Measurements from ENCODE around the gene CFAP46. TPM values are rescaled to one million over a fixed set of nuclear protein-coding genes. Genes with fewer than 3 reads are reported as not detected.
A peak's percentile ranks its signal among the peaks of the same experiment; 100 is the strongest.
"Not testable (repeated sequence)": the region's sequence is repeated elsewhere in the genome, so short reads cannot be mapped to it uniquely, and the experiment has no call there.

Gene CFAP46
- total RNA-seq, 1 donor from 2014 or later, result 15.4 TPM

- peak overlapping the region; percentile 80 for H3K27ac Mint-ChIP-seq
- peaks cover 8% of the 10 kb centered on the region for H3K9me3 Mint-ChIP-seq (ENCODE audit: low read depth)
- peaks cover 2% of the 10 kb centered on the region for H3K36me3 Mint-ChIP-seq (ENCODE audit: insufficient read depth)
- H3K4me3 Mint-ChIP-seq (ENCODE audit: low read depth), result no peak overlapping the region
- no peak for TF ChIP-seq CTCF (IDR thresholded peaks at IDR 0.05; ENCODE audit: unreplicated experiment)
- no peak for DNase-seq (ENCODE audit: low spot score, unreplicated experiment)
- peaks cover 34% of the 10 kb centered on the region for H3K27me3 Mint-ChIP-seq
- H3K4me1 Mint-ChIP-seq (ENCODE audit: low read depth), result no peaks in the 10 kb centered on the region
Measured at GRCh38 chr10:132827861-132828539, 114.4 kb downstream of the CFAP46 start.

GRCh38 chr10:132827423-132827789, 115.0 kb downstream of the CFAP46 start:
- H3K9me3 Mint-ChIP-seq (ENCODE audit: low read depth), result peaks cover 8% of the 10 kb centered on the region
- H3K27me3 Mint-ChIP-seq, result peaks cover 32% of the 10 kb centered on the region
- no peaks in the 10 kb centered on the region for H3K4me1 Mint-ChIP-seq (ENCODE audit: low read depth)
- TF ChIP-seq CTCF (IDR thresholded peaks at IDR 0.05; ENCODE audit: unreplicated experiment), result no peak
- H3K4me3 Mint-ChIP-seq (ENCODE audit: low read depth), result no peak overlapping the region
- H3K27ac Mint-ChIP-seq, result peak overlapping the region; percentile 88
- H3K36me3 Mint-ChIP-seq (ENCODE audit: insufficient read depth), result peaks cover 2% of the 10 kb centered on the region
- no peak for DNase-seq (ENCODE audit: low spot score, unreplicated experiment)

- no peaks in the 10 kb centered on the region for H3K4me1 Mint-ChIP-seq (ENCODE audit: low read depth)
- H3K27me3 Mint-ChIP-seq, result peaks cover 28% of the 10 kb centered on the region
- no peak for DNase-seq (ENCODE audit: low spot score, unreplicated experiment)
- H3K27ac Mint-ChIP-seq, result peak overlapping the region; percentile 91
- peaks cover 2% of the 10 kb centered on the region for H3K36me3 Mint-ChIP-seq (ENCODE audit: insufficient read depth)
- TF ChIP-seq CTCF (IDR thresholded peaks at IDR 0.05; ENCODE audit: unreplicated experiment), result no peak
- peaks cover 8% of the 10 kb centered on the region for H3K9me3 Mint-ChIP-seq (ENCODE audit: low read depth)
- H3K4me3 Mint-ChIP-seq (ENCODE audit: low read depth), result no peak overlapping the region
Measured at GRCh38 chr10:132826524-132827422, 115.6 kb downstream of the CFAP46 start.

GRCh38 chr10:132825783-132826523, 116.4 kb downstream of the CFAP46 start:
- not testable (repeated sequence) for H3K4me1 Mint-ChIP-seq (ENCODE audit: low read depth); H3K9me3 Mint-ChIP-seq (ENCODE audit: low read depth); H3K27ac Mint-ChIP-seq

GRCh38 chr10:132820056-132820455, 122.3 kb downstream of the CFAP46 start:
- DNase-seq (ENCODE audit: low spot score, unreplicated experiment), result no peak
- TF ChIP-seq CTCF (IDR thresholded peaks at IDR 0.05; ENCODE audit: unreplicated experiment), result no peak

More at GRCh38 chr10:132825783-132826523, 116.4 kb downstream of the CFAP46 start:
- not testable (repeated sequence) for DNase-seq (ENCODE audit: low spot score, unreplicated experiment); H3K36me3 Mint-ChIP-seq (ENCODE audit: insufficient read depth); H3K4me3 Mint-ChIP-seq (ENCODE audit: low read depth)
- peaks cover 20% of the 10 kb centered on the region for H3K27me3 Mint-ChIP-seq

More at GRCh38 chr10:132820056-132820455, 122.3 kb downstream of the CFAP46 start:
- H3K4me1 Mint-ChIP-seq (ENCODE audit: low read depth), result no peaks in the 10 kb centered on the region
- peaks cover 29% of the 10 kb centered on the region for H3K27me3 Mint-ChIP-seq
- H3K4me3 Mint-ChIP-seq (ENCODE audit: low read depth), result no peak overlapping the region
- peak overlapping the region; percentile 35 for H3K27ac Mint-ChIP-seq
- no peaks in the 10 kb centered on the region for H3K36me3 Mint-ChIP-seq (ENCODE audit: insufficient read depth)
- H3K9me3 Mint-ChIP-seq (ENCODE audit: low read depth), result peaks cover 10% of the 10 kb centered on the region
